Tibial nerve (tissue), 3 donors: ENCODE data around the gene IL17B.

Source experiments
- CTCF ChIP-seq, 5 experiments: fragments of 200-600 bp in 3 of 5; fragments of 450-650 bp in 2 of 5; sonication (generic) in 3 of 5; IDR thresholded peaks; one replicate each; pipeline ENCODE4 v1.5.1; 2016 to 2019; ENCODE audit warnings: antibody characterized with exemption in 5 of 5, mild to moderate bottlenecking in 3 of 5, moderate library complexity in 2 of 5
- POLR2A ChIP-seq, 2 donors: fragments of 450-650 bp; IDR thresholded peaks; one replicate each; pipeline ENCODE4 v1.6.1; 2017; ENCODE audit warnings: antibody characterized with exemption in 2 of 2, mild to moderate bottlenecking in 2 of 2, moderate library complexity in 2 of 2

DNA sequence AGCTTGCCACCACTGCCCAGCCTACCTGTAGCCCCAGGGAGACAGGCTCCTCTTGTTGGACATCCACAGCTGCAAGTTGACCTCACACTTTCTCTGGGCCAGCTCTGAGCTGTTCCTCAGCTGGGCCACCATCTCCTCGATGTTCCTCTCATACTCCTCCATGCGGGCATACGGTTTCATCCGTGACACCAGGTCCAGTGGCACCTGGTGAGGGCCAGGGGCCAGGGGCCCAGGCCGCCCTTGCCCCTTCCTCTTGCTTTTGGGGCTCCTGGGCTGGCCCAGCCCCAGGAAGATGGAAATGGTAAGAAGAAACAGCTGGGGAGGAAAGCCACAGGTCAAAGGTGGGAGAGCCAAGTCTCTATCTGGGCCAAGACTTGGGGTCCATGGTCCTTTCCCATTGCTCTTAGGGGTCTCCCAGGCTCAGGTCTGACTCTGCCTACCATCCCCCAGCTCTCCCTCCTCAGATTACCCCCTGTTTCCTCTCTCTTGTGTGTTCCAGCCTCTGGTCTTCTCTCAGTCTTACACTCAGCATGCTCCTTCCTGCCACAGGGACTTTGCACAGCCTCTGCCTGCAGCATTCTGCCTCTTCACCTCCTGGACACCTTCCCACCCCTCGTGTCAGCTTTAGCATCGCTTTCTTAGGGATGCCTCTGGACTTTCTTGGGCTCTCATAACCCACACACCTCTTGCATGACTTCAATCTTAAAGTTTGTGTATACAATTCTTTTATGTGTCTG, 2.2 kb downstream of the IL17B start:
- TF ChIP-seq CTCF (IDR thresholded peaks at IDR 0.05) (no peak), POLR2A (IDR thresholded peaks at IDR 0.05) (no peak)
